WTC11 (cell line): ENCODE data around the gene LPP. TPM values are rescaled to one million over a fixed set of nuclear protein-coding genes. Genes with fewer than 3 reads are reported as not detected.

Source experiments
- ATAC-seq: fragments of 200-7000 bp; cut with Tn5 transposase; 2 replicates; pipeline ENCODE4 v1.10.0; 2021; ENCODE audit warnings: mild to moderate bottlenecking, moderate library complexity
- CTCF ChIA-PET: fragments of 300-600 bp; sonication (Branson Sonifier 250); formaldehyde crosslinking; loops from one replicate; lab custom pipeline; 2021; ENCODE audit warnings: antibody characterized with exemption; lab: Charles Lee
- POLR2A ChIA-PET: fragments of 350-600 bp; sonication (Branson Sonifier 250); formaldehyde crosslinking; loops from one replicate; lab custom pipeline; 2021; ENCODE audit warnings: antibody characterized with exemption; lab: Charles Lee
- DNase-seq: peaks from one replicate; pipeline ENCODE4 v3.0.0; 2021; ENCODE audit warnings: low spot score
- H3K27ac Mint-ChIP-seq: 2 replicates; pipeline ENCODE4 v1.8.0; 2021; ENCODE audit warnings: mixed read lengths
- H3K27me3 Mint-ChIP-seq: 2 replicates; pipeline ENCODE4 v1.8.0; 2021; ENCODE audit warnings: low read depth, mild to moderate bottlenecking, moderate library complexity, mixed read lengths
- H3K36me3 Mint-ChIP-seq: 2 replicates; pipeline ENCODE4 v1.8.0; 2021; ENCODE audit warnings: mixed read lengths
- H3K4me1 Mint-ChIP-seq: 2 replicates; pipeline ENCODE4 v1.8.0; 2022; ENCODE audit warnings: mixed read lengths
- H3K4me3 Mint-ChIP-seq: 2 replicates; pipeline ENCODE4 v1.8.0; 2021; ENCODE audit warnings: mild to moderate bottlenecking, moderate library complexity, mixed read lengths
- H3K9me3 Mint-ChIP-seq: 2 replicates; pipeline ENCODE4 v1.8.0; 2021; ENCODE audit warnings: mixed read lengths
- ATF6 ChIP-seq: sonication (generic); formaldehyde crosslinking; IDR thresholded peaks from 2 replicates; pipeline ENCODE4 v1.8.1; 2023; ENCODE audit warnings: mild to moderate bottlenecking, missing genetic modification reagents
- CREM ChIP-seq: sonication (generic); formaldehyde crosslinking; IDR thresholded peaks from 2 replicates; pipeline ENCODE4 v1.8.1; 2022; ENCODE audit warnings: mild to moderate bottlenecking, missing genetic modification reagents, moderate library complexity
- MXD4 ChIP-seq: fragments of 250-450 bp; sonication (Bioruptor Pico); IDR thresholded peaks from 2 replicates; pipeline ENCODE4 v1.8.0; 2021; ENCODE audit warnings: mild to moderate bottlenecking, moderate library complexity, borderline replicate concordance
- MYBL2 ChIP-seq: sonication (generic); formaldehyde crosslinking; IDR thresholded peaks from 2 replicates; pipeline ENCODE4 v1.8.1; 2023; ENCODE audit warnings: mild to moderate bottlenecking, moderate library complexity, missing genetic modification reagents
- NFE2L1 ChIP-seq: sonication (generic); formaldehyde crosslinking; IDR thresholded peaks from 2 replicates; pipeline ENCODE4 v1.8.1; 2023; ENCODE audit warnings: missing genetic modification reagents
- OVOL2 ChIP-seq: fragments of 250-450 bp; sonication (Bioruptor Pico); IDR thresholded peaks from 2 replicates; pipeline ENCODE4 v1.9.0; 2021; ENCODE audit warnings: mild to moderate bottlenecking, borderline replicate concordance
- SOX15 ChIP-seq: fragments of 250-450 bp; sonication (Bioruptor Pico); IDR thresholded peaks from 2 replicates; pipeline ENCODE4 v1.9.0; 2021; ENCODE audit warnings: mild to moderate bottlenecking
- SP1 ChIP-seq: sonication (generic); formaldehyde crosslinking; conservative IDR thresholded peaks from 2 replicates; pipeline ENCODE4 v1.8.1; 2022; ENCODE audit warnings: missing genetic modification reagents
- TCF7 ChIP-seq: sonication (generic); formaldehyde crosslinking; IDR thresholded peaks from 2 replicates; pipeline ENCODE4 v1.8.0; 2022; ENCODE audit warnings: mild to moderate bottlenecking, low read depth, missing genetic modification reagents, moderate library complexity
- ZNF219 ChIP-seq: sonication (generic); formaldehyde crosslinking; IDR thresholded peaks from 2 replicates; pipeline ENCODE4 v1.8.0; 2023; ENCODE audit warnings: missing genetic modification reagents, mild to moderate bottlenecking, borderline replicate concordance
- ZNF416 ChIP-seq: fragments of 250-450 bp; sonication (Bioruptor Pico); IDR thresholded peaks from 2 replicates; pipeline ENCODE4 v1.9.0; 2021; ENCODE audit warnings: mild to moderate bottlenecking, inconsistent platforms
- total RNA-seq: library from RNA; stranded (reverse); gene quantifications from 3 replicates; pipeline ENCODE4 v1.2.3, GENCODE V29; 2021
- TF ChIP-seq, protein P1 (sequence below): fragments of 250-450 bp; sonication (Bioruptor Pico); IDR thresholded peaks from 2 replicates; pipeline ENCODE4 v1.9.0; 2021; ENCODE audit warnings: mild to moderate bottlenecking
- TF ChIP-seq, protein P2 (sequence below): sonication (generic); formaldehyde crosslinking; IDR thresholded peaks from 2 replicates; pipeline ENCODE4 v1.8.1; 2023; ENCODE audit warnings: mild to moderate bottlenecking, missing genetic modification reagents, borderline replicate concordance
- TF ChIP-seq, protein P3 (sequence below): fragments of 250-450 bp; sonication (Bioruptor Pico); IDR thresholded peaks from 2 replicates; pipeline ENCODE4 v1.9.0; 2021; ENCODE audit warnings: mild to moderate bottlenecking, borderline replicate concordance

Gene LPP
- total RNA-seq, 1 experiment from 2014 or later = 49.6 TPM

DNA sequence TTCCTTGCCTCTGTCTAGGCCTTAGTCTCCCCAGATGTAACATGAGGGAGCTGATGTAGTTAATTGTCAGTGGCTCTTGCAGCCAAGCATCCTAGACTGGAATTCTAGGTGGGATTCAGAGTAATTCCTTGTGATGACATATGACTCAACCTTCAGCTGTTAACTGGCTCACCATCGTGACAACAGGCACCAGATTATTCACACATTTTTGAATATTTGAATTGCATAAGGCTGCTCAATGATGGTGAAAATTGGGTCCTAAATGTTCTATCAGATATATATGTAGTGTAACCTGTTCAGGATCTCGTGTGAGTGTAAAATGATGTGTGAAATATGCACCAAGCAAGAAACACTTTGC is 405.1 kb downstream of the LPP start:
- Mint-ChIP-seq H3K27me3 (no peaks in the 10 kb centered on the region), H3K27ac (no peak overlapping the region), H3K4me1 (no peaks in the 10 kb centered on the region), H3K9me3 (no peaks in the 10 kb centered on the region), H3K36me3 (no peaks in the 10 kb centered on the region), H3K4me3 (no peak overlapping the region)
- POLR2A ChIA-PET = no interaction called here
- ATAC-seq (no peak), DNase-seq (no peak)
- CTCF ChIA-PET = no interaction called here
- no peak for TF ChIP-seq TCF7 (CRISPR knock-in tag)
- TF ChIP-seq, protein P1, sequence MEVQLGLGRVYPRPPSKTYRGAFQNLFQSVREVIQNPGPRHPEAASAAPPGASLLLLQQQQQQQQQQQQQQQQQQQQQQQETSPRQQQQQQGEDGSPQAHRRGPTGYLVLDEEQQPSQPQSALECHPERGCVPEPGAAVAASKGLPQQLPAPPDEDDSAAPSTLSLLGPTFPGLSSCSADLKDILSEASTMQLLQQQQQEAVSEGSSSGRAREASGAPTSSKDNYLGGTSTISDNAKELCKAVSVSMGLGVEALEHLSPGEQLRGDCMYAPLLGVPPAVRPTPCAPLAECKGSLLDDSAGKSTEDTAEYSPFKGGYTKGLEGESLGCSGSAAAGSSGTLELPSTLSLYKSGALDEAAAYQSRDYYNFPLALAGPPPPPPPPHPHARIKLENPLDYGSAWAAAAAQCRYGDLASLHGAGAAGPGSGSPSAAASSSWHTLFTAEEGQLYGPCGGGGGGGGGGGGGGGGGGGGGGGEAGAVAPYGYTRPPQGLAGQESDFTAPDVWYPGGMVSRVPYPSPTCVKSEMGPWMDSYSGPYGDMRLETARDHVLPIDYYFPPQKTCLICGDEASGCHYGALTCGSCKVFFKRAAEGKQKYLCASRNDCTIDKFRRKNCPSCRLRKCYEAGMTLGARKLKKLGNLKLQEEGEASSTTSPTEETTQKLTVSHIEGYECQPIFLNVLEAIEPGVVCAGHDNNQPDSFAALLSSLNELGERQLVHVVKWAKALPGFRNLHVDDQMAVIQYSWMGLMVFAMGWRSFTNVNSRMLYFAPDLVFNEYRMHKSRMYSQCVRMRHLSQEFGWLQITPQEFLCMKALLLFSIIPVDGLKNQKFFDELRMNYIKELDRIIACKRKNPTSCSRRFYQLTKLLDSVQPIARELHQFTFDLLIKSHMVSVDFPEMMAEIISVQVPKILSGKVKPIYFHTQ (CRISPR knock-in tag) = no peak
- no peak for TF ChIP-seq SP1 (CRISPR knock-in tag)
- no peak for TF ChIP-seq ZNF416 (CRISPR knock-in tag)
- TF ChIP-seq, protein P2, sequence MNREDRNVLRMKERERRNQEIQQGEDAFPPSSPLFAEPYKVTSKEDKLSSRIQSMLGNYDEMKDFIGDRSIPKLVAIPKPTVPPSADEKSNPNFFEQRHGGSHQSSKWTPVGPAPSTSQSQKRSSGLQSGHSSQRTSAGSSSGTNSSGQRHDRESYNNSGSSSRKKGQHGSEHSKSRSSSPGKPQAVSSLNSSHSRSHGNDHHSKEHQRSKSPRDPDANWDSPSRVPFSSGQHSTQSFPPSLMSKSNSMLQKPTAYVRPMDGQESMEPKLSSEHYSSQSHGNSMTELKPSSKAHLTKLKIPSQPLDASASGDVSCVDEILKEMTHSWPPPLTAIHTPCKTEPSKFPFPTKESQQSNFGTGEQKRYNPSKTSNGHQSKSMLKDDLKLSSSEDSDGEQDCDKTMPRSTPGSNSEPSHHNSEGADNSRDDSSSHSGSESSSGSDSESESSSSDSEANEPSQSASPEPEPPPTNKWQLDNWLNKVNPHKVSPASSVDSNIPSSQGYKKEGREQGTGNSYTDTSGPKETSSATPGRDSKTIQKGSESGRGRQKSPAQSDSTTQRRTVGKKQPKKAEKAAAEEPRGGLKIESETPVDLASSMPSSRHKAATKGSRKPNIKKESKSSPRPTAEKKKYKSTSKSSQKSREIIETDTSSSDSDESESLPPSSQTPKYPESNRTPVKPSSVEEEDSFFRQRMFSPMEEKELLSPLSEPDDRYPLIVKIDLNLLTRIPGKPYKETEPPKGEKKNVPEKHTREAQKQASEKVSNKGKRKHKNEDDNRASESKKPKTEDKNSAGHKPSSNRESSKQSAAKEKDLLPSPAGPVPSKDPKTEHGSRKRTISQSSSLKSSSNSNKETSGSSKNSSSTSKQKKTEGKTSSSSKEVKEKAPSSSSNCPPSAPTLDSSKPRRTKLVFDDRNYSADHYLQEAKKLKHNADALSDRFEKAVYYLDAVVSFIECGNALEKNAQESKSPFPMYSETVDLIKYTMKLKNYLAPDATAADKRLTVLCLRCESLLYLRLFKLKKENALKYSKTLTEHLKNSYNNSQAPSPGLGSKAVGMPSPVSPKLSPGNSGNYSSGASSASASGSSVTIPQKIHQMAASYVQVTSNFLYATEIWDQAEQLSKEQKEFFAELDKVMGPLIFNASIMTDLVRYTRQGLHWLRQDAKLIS (CRISPR knock-in tag) = no peak
- no peak for TF ChIP-seq OVOL2
- no peak for TF ChIP-seq ZNF219 (CRISPR knock-in tag)
- TF ChIP-seq SOX15 (CRISPR knock-in tag) = no peak
- no peak for TF ChIP-seq ATF6 (CRISPR knock-in tag)
- TF ChIP-seq MXD4 (CRISPR knock-in tag) = no peak
- TF ChIP-seq, protein P3, sequence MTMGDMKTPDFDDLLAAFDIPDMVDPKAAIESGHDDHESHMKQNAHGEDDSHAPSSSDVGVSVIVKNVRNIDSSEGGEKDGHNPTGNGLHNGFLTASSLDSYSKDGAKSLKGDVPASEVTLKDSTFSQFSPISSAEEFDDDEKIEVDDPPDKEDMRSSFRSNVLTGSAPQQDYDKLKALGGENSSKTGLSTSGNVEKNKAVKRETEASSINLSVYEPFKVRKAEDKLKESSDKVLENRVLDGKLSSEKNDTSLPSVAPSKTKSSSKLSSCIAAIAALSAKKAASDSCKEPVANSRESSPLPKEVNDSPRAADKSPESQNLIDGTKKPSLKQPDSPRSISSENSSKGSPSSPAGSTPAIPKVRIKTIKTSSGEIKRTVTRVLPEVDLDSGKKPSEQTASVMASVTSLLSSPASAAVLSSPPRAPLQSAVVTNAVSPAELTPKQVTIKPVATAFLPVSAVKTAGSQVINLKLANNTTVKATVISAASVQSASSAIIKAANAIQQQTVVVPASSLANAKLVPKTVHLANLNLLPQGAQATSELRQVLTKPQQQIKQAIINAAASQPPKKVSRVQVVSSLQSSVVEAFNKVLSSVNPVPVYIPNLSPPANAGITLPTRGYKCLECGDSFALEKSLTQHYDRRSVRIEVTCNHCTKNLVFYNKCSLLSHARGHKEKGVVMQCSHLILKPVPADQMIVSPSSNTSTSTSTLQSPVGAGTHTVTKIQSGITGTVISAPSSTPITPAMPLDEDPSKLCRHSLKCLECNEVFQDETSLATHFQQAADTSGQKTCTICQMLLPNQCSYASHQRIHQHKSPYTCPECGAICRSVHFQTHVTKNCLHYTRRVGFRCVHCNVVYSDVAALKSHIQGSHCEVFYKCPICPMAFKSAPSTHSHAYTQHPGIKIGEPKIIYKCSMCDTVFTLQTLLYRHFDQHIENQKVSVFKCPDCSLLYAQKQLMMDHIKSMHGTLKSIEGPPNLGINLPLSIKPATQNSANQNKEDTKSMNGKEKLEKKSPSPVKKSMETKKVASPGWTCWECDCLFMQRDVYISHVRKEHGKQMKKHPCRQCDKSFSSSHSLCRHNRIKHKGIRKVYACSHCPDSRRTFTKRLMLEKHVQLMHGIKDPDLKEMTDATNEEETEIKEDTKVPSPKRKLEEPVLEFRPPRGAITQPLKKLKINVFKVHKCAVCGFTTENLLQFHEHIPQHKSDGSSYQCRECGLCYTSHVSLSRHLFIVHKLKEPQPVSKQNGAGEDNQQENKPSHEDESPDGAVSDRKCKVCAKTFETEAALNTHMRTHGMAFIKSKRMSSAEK (CRISPR knock-in tag) = no peak
- TF ChIP-seq NFE2L1 (CRISPR knock-in tag) = no peak
- no peak for TF ChIP-seq CREM (CRISPR knock-in tag)
- TF ChIP-seq MYBL2 = no peak
